K562 (cell line): ENCODE data around the gene PSMC3IP. TPM values are rescaled to one million over a fixed set of nuclear protein-coding genes. Genes with fewer than 3 reads are reported as not detected.
A peak's percentile ranks its signal among the peaks of the same experiment; 100 is the strongest.

Experiments used
- HDAC8 ChIP-seq: fragments of 450-650 bp; IDR thresholded peaks from 2 replicates; pipeline ENCODE4 v1.6.1; 2016; ENCODE audit warnings: mild to moderate bottlenecking, missing genetic modification characterization, moderate library complexity, missing compliant biosample characterization
- NCOA1 ChIP-seq: fragments of 450-650 bp; IDR thresholded peaks from 2 replicates; pipeline ENCODE4 v1.6.1; 2016; ENCODE audit warnings: low read depth
- NFXL1 ChIP-seq: fragments of 450-650 bp; formaldehyde crosslinking; IDR thresholded peaks from 2 replicates; pipeline ENCODE4 v1.4.0; 2021; ENCODE audit warnings: mild to moderate bottlenecking
- POLR2A ChIP-seq: fragments of 450-650 bp; conservative IDR thresholded peaks from 2 replicates; pipeline ENCODE4 v1.6.1; 2016
- RAD21 ChIP-seq, 2 experiments: fragments of 250-450 bp in 1 of 2; fragments of 450-650 bp in 1 of 2; sonication (Bioruptor Pico) in 1 of 2; formaldehyde crosslinking in 1 of 2; IDR thresholded peaks in 1 of 2; conservative IDR thresholded peaks in 1 of 2; 2 replicates each; pipeline versions ENCODE4 v1.4.0 to v1.8.0; 2020 to 2022; ENCODE audit warnings: mild to moderate bottlenecking in 2 of 2, moderate library complexity in 1 of 2
- RNF2 ChIP-seq: sonication (generic); IDR thresholded peaks from 2 replicates; pipeline ENCODE4 v1.6.1; 2016
- SP1 ChIP-seq: sonication (generic); formaldehyde crosslinking; IDR thresholded peaks from 2 replicates; pipeline ENCODE4 v1.8.1; 2022; ENCODE audit warnings: mild to moderate bottlenecking, missing genetic modification reagents
- ZNF165 ChIP-seq: fragments of 250-450 bp; sonication (Bioruptor Pico); IDR thresholded peaks from 2 replicates; pipeline ENCODE4 v1.4.0; 2020; ENCODE audit warnings: borderline replicate concordance
- polyA plus RNA-seq, 8 experiments: library from polyadenylated mRNA; depleted of rRNA in 4 of 8; stranded (reverse) in 5 of 8; unstranded in 3 of 8; fragments of >200 nt; fragmentation: Nextera tagmentation in 2 of 8; fragmentation: Illumina TruSeq in 1 of 8; extraction: Ambion mirVana in 2 of 8; extraction: Trizol in 1 of 8; gene quantifications; 2 replicates each; pipeline versions ENCODE4 v1.2.1 to v1.2.3, GENCODE V29; 2011 to 2014; ENCODE audit warnings: inconsistent platforms in 1 of 8, missing spikeins in 1 of 8
- total RNA-seq, 7 experiments: library from RNA; depleted of rRNA in 6 of 7; stranded (reverse); fragments of >200 nt in 6 of 7; fragmentation: Illumina TruSeq in 2 of 7; extraction: Trizol in 2 of 7; gene quantifications; 2 replicates each; pipeline versions ENCODE4 v1.2.1 to v1.2.3, GENCODE V29; 2011 to 2021; ENCODE audit warnings: low replicate concordance in 1 of 7
- TF ChIP-seq, protein P1 (sequence below): fragments of 450-650 bp; formaldehyde crosslinking; IDR thresholded peaks from 2 replicates; pipeline ENCODE4 v1.4.0; 2022; ENCODE audit warnings: missing genetic modification characterization
- TF ChIP-seq, protein P2 (sequence below): sonication (generic); formaldehyde crosslinking; IDR thresholded peaks from 2 replicates; pipeline ENCODE4 v1.4.0; 2020; ENCODE audit warnings: mild to moderate bottlenecking, missing genetic modification reagents
- TF ChIP-seq, protein P3 (sequence below): fragments of 250-450 bp; sonication (Bioruptor Pico); IDR thresholded peaks from 2 replicates; pipeline ENCODE4 v1.4.0; 2020; ENCODE audit warnings: mild to moderate bottlenecking, moderate library complexity
- TF ChIP-seq, protein P4 (sequence below): fragments of 250-450 bp; sonication (Bioruptor Pico); IDR thresholded peaks from 2 replicates; pipeline ENCODE4 v1.4.0; 2020
- TF ChIP-seq, protein P5 (sequence below): fragments of 450-650 bp; IDR thresholded peaks from 2 replicates; pipeline ENCODE4 v1.6.1; 2017; ENCODE audit warnings: mild to moderate bottlenecking, moderate library complexity
- TF ChIP-seq, protein P6 (sequence below), 2 experiments: fragments of 450-650 bp in 1 of 2; sonication (generic) in 1 of 2; formaldehyde crosslinking; conservative IDR thresholded peaks; 2 replicates each; pipeline versions ENCODE4 v1.4.0 to v1.8.1; 2020 to 2022; ENCODE audit warnings: mild to moderate bottlenecking in 1 of 2, missing genetic modification reagents in 1 of 2

Gene PSMC3IP
- total and polyA plus RNA-seq, 9 of the 15 experiments (the other 6 are each of a cell fraction or from before 2014, with no cell fraction given): 13.8 to 65.6 (median 32.8) TPM

DNA sequence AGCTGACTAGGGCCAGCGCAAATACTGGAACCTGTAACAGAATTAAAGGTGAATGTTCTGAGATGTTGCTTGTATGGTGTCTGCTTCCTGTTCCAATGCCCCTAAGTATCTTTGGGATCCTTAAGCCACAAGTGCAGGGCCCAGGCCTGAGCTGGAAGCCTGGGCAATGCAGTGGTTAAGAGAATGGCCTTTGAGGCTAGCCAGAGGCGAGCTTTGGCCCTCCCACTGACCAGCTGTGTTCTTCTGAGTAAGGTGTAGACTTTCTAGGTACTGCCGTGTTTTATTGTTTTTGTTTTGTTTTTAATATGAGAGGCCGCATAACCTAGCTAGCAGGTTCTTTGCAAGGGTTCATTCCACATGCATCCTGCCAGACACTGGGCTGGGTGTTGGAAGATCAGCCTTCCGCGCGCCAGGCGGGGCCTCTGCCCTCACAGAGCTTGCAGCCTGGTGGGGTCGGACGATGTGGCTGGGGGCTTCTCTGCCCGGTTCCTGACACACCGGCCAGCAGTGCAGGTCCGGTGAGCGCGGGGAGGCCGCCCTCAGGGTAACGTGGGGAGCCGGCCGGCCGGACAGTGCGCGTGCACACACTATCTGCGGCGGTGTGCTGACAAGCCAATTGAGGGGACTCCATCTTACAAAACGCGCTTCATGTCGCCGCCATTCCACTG, 11.2 kb downstream of the PSMC3IP start (continued):
- TF ChIP-seq, protein P1, sequence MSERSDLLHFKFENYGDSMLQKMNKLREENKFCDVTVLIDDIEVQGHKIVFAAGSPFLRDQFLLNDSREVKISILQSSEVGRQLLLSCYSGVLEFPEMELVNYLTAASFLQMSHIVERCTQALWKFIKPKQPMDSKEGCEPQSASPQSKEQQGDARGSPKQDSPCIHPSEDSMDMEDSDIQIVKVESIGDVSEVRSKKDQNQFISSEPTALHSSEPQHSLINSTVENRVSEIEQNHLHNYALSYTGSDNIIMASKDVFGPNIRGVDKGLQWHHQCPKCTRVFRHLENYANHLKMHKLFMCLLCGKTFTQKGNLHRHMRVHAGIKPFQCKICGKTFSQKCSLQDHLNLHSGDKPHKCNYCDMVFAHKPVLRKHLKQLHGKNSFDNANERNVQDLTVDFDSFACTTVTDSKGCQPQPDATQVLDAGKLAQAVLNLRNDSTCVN (CRISPR knock-in tag): 0 out of 2 replicates have a peak, but pooled peaks have one; percentile 73
- TF ChIP-seq, protein P2, sequence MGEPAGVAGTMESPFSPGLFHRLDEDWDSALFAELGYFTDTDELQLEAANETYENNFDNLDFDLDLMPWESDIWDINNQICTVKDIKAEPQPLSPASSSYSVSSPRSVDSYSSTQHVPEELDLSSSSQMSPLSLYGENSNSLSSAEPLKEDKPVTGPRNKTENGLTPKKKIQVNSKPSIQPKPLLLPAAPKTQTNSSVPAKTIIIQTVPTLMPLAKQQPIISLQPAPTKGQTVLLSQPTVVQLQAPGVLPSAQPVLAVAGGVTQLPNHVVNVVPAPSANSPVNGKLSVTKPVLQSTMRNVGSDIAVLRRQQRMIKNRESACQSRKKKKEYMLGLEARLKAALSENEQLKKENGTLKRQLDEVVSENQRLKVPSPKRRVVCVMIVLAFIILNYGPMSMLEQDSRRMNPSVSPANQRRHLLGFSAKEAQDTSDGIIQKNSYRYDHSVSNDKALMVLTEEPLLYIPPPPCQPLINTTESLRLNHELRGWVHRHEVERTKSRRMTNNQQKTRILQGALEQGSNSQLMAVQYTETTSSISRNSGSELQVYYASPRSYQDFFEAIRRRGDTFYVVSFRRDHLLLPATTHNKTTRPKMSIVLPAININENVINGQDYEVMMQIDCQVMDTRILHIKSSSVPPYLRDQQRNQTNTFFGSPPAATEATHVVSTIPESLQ: peak; percentile 63; the same call in 1 of the 2 replicates
- TF ChIP-seq, protein P3, sequence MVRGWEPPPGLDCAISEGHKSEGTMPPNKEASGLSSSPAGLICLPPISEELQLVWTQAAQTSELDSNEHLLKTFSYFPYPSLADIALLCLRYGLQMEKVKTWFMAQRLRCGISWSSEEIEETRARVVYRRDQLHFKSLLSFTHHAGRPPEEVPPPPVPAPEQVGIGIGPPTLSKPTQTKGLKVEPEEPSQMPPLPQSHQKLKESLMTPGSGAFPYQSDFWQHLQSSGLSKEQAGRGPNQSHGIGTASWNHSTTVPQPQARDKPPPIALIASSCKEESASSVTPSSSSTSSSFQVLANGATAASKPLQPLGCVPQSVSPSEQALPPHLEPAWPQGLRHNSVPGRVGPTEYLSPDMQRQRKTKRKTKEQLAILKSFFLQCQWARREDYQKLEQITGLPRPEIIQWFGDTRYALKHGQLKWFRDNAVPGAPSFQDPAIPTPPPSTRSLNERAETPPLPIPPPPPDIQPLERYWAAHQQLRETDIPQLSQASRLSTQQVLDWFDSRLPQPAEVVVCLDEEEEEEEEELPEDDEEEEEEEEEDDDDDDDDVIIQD (CRISPR knock-in tag): peak; percentile 46; the same call in 1 of the 2 replicates
- peak; percentile 68; the same call in 1 of the 2 replicates for TF ChIP-seq POLR2A
- TF ChIP-seq, protein P4, sequence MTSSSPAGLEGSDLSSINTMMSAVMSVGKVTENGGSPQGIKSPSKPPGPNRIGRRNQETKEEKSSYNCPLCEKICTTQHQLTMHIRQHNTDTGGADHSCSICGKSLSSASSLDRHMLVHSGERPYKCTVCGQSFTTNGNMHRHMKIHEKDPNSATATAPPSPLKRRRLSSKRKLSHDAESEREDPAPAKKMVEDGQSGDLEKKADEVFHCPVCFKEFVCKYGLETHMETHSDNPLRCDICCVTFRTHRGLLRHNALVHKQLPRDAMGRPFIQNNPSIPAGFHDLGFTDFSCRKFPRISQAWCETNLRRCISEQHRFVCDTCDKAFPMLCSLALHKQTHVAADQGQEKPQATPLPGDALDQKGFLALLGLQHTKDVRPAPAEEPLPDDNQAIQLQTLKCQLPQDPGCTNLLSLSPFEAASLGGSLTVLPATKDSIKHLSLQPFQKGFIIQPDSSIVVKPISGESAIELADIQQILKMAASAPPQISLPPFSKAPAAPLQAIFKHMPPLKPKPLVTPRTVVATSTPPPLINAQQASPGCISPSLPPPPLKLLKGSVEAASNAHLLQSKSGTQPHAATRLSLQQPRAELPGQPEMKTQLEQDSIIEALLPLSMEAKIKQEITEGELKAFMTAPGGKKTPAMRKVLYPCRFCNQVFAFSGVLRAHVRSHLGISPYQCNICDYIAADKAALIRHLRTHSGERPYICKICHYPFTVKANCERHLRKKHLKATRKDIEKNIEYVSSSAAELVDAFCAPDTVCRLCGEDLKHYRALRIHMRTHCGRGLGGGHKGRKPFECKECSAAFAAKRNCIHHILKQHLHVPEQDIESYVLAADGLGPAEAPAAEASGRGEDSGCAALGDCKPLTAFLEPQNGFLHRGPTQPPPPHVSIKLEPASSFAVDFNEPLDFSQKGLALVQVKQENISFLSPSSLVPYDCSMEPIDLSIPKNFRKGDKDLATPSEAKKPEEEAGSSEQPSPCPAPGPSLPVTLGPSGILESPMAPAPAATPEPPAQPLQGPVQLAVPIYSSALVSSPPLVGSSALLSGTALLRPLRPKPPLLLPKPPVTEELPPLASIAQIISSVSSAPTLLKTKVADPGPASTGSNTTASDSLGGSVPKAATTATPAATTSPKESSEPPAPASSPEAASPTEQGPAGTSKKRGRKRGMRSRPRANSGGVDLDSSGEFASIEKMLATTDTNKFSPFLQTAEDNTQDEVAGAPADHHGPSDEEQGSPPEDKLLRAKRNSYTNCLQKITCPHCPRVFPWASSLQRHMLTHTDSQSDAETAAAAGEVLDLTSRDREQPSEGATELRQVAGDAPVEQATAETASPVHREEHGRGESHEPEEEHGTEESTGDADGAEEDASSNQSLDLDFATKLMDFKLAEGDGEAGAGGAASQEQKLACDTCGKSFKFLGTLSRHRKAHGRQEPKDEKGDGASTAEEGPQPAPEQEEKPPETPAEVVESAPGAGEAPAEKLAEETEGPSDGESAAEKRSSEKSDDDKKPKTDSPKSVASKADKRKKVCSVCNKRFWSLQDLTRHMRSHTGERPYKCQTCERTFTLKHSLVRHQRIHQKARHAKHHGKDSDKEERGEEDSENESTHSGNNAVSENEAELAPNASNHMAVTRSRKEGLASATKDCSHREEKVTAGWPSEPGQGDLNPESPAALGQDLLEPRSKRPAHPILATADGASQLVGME (CRISPR knock-in tag): peak; percentile 73
- TF ChIP-seq SP1: no peak
- peak; percentile 59; the same call in 1 of the 2 replicates for TF ChIP-seq HDAC8 (tag)
- TF ChIP-seq RAD21 (CRISPR knock-in tag; conservative IDR thresholded peaks at IDR 0.05 in 1 of 2, IDR thresholded peaks at IDR 0.05 in 1 of 2): peak in 1 of 2 experiments; percentile 11; a peak in 1 of 4 replicates
- 0 out of 2 replicates have a peak, but pooled peaks have one; percentile 23 for TF ChIP-seq ZNF165
- peak; percentile 65; the same call in 1 of the 2 replicates for TF ChIP-seq NFXL1 (CRISPR knock-in tag)
- TF ChIP-seq RNF2: no peak
- TF ChIP-seq, protein P5, sequence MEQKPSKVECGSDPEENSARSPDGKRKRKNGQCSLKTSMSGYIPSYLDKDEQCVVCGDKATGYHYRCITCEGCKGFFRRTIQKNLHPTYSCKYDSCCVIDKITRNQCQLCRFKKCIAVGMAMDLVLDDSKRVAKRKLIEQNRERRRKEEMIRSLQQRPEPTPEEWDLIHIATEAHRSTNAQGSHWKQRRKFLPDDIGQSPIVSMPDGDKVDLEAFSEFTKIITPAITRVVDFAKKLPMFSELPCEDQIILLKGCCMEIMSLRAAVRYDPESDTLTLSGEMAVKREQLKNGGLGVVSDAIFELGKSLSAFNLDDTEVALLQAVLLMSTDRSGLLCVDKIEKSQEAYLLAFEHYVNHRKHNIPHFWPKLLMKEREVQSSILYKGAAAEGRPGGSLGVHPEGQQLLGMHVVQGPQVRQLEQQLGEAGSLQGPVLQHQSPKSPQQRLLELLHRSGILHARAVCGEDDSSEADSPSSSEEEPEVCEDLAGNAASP: no peak
- TF ChIP-seq, protein P6, sequence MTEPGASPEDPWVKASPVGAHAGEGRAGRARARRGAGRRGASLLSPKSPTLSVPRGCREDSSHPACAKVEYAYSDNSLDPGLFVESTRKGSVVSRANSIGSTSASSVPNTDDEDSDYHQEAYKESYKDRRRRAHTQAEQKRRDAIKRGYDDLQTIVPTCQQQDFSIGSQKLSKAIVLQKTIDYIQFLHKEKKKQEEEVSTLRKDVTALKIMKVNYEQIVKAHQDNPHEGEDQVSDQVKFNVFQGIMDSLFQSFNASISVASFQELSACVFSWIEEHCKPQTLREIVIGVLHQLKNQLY (CRISPR knock-in tag; conservative IDR thresholded peaks at IDR 0.05): 0 out of 4 replicates have a peak, but pooled peaks of 1 of the 2 experiments have one; percentile 41
- peak; percentile 18; the same call in 1 of the 2 replicates for TF ChIP-seq NCOA1
